Esophagus squamous epithelium (tissue), 4 donors: Measurements from ENCODE around the gene DIDO1.

ENCODE experiments used
- POLR2A ChIP-seq, 4 donors: fragments of 450-650 bp; IDR thresholded peaks; one replicate each; pipeline ENCODE4 v1.6.1; 2017; ENCODE audit warnings: antibody characterized with exemption in 4 of 4, mild to moderate bottlenecking in 4 of 4, moderate library complexity in 3 of 4
- TF ChIP-seq, protein P1 (sequence below), 6 experiments: fragments of 450-650 bp in 4 of 6; fragments of 200-600 bp in 2 of 6; sonication (generic) in 2 of 6; IDR thresholded peaks; one replicate each; pipeline ENCODE4 v1.5.1; 2016 to 2019; ENCODE audit warnings: antibody characterized with exemption in 6 of 6, mild to moderate bottlenecking in 4 of 6, moderate library complexity in 4 of 6

DNA sequence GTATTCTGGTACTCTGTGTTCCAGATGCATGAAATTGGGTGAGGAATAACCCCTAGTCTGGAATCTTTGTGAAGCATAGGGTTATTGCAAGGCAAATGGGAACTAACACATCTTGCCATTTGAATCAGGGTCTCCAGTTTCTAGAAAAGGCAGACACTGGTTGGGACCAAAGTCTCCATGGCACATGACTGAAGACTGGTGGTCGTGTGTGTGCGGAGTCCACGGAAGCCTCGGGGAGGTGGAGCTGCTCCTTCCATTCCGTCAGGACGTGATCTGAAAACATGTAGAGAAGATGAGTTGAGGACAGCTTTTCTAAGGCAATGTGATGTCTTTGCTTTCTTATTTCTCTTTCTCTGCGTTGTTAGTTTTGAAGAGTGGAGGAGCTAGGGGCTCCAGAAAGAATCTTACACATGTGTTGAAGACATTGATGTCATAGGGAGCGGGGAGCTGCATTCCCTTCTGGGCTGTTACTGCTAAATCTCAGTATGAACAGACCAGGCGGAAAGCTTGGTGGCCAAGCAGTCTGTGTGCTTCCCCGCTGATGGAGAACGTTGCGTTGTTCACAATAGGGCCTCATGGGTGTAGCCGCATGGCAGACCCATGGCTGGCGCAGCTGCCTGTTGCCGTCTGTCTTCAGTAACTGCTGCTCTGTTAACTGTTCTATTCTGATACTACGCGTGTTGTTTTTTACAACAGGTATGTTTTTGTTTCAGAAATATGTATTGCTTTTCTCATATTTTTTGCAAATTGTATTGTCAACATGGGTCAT lies 21.4 kb upstream of the DIDO1 start:
- TF ChIP-seq, protein P1, sequence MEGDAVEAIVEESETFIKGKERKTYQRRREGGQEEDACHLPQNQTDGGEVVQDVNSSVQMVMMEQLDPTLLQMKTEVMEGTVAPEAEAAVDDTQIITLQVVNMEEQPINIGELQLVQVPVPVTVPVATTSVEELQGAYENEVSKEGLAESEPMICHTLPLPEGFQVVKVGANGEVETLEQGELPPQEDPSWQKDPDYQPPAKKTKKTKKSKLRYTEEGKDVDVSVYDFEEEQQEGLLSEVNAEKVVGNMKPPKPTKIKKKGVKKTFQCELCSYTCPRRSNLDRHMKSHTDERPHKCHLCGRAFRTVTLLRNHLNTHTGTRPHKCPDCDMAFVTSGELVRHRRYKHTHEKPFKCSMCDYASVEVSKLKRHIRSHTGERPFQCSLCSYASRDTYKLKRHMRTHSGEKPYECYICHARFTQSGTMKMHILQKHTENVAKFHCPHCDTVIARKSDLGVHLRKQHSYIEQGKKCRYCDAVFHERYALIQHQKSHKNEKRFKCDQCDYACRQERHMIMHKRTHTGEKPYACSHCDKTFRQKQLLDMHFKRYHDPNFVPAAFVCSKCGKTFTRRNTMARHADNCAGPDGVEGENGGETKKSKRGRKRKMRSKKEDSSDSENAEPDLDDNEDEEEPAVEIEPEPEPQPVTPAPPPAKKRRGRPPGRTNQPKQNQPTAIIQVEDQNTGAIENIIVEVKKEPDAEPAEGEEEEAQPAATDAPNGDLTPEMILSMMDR (IDR thresholded peaks at IDR 0.05) = no peak
- no peak for TF ChIP-seq POLR2A (IDR thresholded peaks at IDR 0.05)
